ENCODE measurements around the gene TIGAR.

The TIGAR gene

GRCh38 chr12:4383304-4383865 lies 62.4 kb downstream of the TIGAR start:
- no peak for DNase-seq

DNA sequence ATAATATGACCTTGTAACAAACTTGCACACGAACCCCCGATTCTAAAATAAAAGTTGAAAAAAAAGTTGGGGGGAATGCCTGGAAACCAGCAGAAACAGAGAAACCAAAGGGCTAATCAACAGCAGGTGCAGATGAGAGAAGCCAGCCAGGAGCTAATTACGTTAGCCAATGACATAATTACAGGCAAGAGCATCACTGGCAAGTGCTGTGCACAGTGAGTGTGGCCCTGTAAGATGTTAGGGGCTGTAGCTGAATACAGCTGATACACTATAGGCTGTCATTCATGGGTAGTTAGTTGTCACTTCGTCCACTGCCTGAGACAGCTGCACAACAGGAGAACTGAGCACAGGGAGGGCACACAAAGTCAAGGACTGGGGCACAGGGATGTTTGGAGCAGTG lies 65.8 kb downstream of the TIGAR start:
- no peak for DNase-seq

DNA sequence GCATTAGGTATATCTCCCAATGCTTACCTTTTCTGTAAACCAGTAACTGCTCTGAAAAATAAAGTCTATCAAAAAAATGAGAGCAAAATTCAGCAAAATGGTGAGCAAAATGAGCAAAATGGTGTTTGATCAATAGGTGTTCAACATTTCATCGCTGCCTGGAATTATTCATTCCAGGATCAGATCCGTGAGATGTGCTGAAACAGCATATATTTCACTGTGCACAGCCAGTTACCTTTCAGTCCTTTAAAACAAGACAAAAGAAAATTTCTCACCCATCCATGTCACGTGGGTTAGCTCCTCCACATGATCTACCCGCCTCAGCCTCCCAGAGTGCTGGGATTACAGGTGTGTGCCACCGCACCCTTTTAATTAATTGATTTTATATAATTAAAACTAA lies 66.6 kb downstream of the TIGAR start:
- no peak for DNase-seq

GRCh38 chr12:4388032-4388431 lies 67.0 kb downstream of the TIGAR start:
- no peak for DNase-seq

DNA sequence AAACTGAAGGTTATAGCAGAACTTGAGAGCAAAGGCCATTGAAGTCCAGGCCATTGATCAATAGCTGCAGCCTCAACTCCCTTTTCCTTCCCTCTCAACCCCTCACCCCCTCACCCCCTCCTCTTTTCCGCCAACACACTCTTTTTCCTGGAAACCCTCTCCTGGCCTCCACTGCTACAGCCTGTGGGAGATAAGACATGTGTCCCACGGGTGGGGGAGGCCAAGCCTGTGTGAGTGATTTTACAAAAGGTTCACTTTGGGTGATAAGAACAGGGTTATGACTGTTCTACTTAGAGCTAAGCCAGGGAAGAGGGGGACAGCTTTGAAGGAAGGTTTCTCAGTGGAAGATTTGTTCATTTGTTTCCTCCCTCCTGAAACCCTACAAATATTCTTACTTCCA lies 67.6 kb downstream of the TIGAR start:
- DNase-seq: no peak

GRCh38 chr12:4392223-4392742 lies 71.3 kb downstream of the TIGAR start:
- no peak for DNase-seq

DNA sequence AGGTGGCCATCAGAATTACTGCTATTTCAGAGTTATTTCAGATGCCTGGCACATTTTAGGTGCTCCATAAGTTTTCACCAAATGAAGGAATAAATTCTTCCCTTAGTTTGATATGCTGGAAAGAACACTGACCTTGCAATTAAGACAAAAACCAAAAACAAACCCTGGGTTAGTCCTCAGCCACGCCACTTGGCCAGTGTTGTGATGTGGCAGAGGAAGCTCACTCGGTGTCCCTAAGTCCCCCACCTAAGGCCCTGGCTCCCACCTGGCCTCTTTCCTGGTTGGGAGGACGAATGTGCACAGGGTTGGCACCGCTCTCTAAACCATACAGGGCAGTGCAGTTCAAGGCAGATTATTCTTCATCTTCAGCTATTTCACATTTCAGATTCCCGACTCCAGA lies 72.2 kb downstream of the TIGAR start:
- DNase-seq: no peak

DNA sequence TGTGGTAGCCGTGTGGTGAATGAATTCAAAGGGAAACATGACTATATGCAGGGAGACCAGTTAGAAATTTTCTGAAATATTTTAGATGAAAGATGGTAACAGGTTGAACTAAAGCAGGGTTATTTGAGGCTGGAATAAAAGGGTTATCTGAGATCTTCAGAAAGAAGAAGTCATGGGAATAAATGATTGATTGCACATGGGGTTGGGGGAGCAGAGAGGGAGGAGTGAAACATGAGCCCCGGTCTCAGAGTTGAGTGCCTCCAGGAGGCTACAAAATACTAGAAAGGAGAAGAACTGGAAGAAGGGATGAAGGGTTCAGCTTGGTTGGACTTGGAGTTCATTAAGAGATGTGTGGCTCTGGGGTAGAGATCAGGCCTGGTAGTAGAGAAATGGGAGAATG lies 74.8 kb downstream of the TIGAR start:
- DNase-seq: no peak

GRCh38 chr12:4401117-4401516 lies 80.1 kb downstream of the TIGAR start:
- DNase-seq: no peak

DNA sequence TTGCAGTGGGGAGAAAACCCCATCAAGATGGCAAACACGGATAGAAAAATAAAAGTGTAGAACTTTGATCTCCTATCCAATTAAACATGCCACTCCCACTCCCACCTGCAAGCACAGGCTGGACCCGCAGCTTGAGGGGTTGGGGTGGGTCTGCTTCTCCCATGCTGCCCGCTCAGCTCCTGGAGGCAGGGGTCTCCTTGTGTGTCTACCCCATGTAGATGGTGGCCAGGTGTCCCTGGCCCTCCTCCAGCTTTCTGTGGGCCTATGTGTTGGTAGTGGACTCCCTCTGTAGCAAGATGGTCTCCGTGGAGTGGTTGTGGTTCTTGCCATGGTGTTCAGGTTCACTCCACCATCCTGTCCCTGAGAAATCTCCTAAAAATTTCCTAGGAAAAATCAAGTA lies 82.0 kb downstream of the TIGAR start:
- DNase-seq: no peak

All from SW 1271 (cell line).